Keratinocyte (primary cell): ENCODE measurements around the gene PTDSS2. TPM values are rescaled to one million over a fixed set of nuclear protein-coding genes. Genes with fewer than 3 reads are reported as not detected.

Experiments
- DNase-seq: peaks from one replicate; pipeline ENCODE4 v3.0.0-alpha.2; 2011; ENCODE audit warnings: low read depth, missing footprints, low spot score
- FAIRE-seq: peaks from 2 replicates; lab custom pipeline; 2011; peaks lifted over from hg19 to GRCh38; lab: Jason Lieb, UNC
- H2AFZ ChIP-seq: 2 replicates; pipeline ENCODE4 v1.6.0; 2012; ENCODE audit warnings: low read length, control low read depth, inconsistent platforms; ENCODE audit not compliant: control insufficient read depth
- H3K27ac ChIP-seq: 2 replicates; pipeline ENCODE4 v1.5.1; 2011; ENCODE audit warnings: low read length; ENCODE audit not compliant: control insufficient read depth, insufficient read depth
- H3K27me3 ChIP-seq: 3 replicates; pipeline ENCODE4 v1.6.0; 2011; ENCODE audit warnings: low read length; ENCODE audit not compliant: control insufficient read depth, insufficient read depth; ENCODE audit errors: extremely low read depth
- H3K36me3 ChIP-seq, 2 experiments: 2 replicates in 1 of 2; 3 replicates in 1 of 2; pipeline ENCODE4 v1.5.1; 2011; ENCODE audit warnings: low read length in 2 of 2, mild to moderate bottlenecking in 1 of 2; ENCODE audit not compliant: control insufficient read depth in 2 of 2, insufficient read depth in 2 of 2; ENCODE audit errors: extremely low read depth in 1 of 2
- H3K4me1 ChIP-seq: 3 replicates; pipeline ENCODE4 v1.5.1; 2011; ENCODE audit warnings: low read length; ENCODE audit not compliant: control insufficient read depth, insufficient read depth; ENCODE audit errors: extremely low read depth
- H3K4me2 ChIP-seq: 3 replicates; pipeline ENCODE4 v1.6.0; 2011; ENCODE audit warnings: low read depth, low read length; ENCODE audit not compliant: control insufficient read depth, insufficient read depth; ENCODE audit errors: extremely low read depth
- H3K4me3 ChIP-seq, 3 experiments: fragments of 200-600 bp in 1 of 3; sonication (generic) in 1 of 3; 2 replicates in 2 of 3; 3 replicates in 1 of 3; pipeline ENCODE4 v1.5.1; 2011 to 2016; ENCODE audit warnings: low read length in 3 of 3, mild to moderate bottlenecking in 3 of 3, control low read depth in 2 of 3, inconsistent platforms in 1 of 3, low read depth in 1 of 3, mixed read lengths in 1 of 3, mixed run types in 1 of 3, moderate library complexity in 1 of 3; ENCODE audit not compliant: control insufficient read depth in 2 of 3, insufficient read depth in 2 of 3; ENCODE audit errors: extremely low read depth in 1 of 3
- H3K79me2 ChIP-seq: 2 replicates; pipeline ENCODE4 v1.6.0; 2012; ENCODE audit warnings: low read length; ENCODE audit not compliant: control insufficient read depth, insufficient read depth
- H3K9ac ChIP-seq: 3 replicates; pipeline ENCODE4 v1.6.0; 2011; ENCODE audit warnings: low read length; ENCODE audit not compliant: control insufficient read depth, insufficient read depth; ENCODE audit errors: extremely low read depth
- H3K9me1 ChIP-seq: 3 replicates; pipeline ENCODE4 v1.6.0; 2011; ENCODE audit warnings: low read length; ENCODE audit not compliant: control insufficient read depth, insufficient read depth; ENCODE audit errors: extremely low read depth
- H3K9me3 ChIP-seq: 2 replicates; pipeline ENCODE4 v1.5.1; 2012; ENCODE audit warnings: low read depth, low read length; ENCODE audit not compliant: control insufficient read depth
- H4K20me1 ChIP-seq: 3 replicates; pipeline ENCODE4 v1.6.0; 2011; ENCODE audit warnings: low read length; ENCODE audit not compliant: control insufficient read depth, insufficient read depth; ENCODE audit errors: extremely low read depth
- CTCF ChIP-seq, 3 experiments: IDR thresholded peaks in 1 of 3; conservative IDR thresholded peaks in 1 of 3; optimal IDR thresholded peaks in 1 of 3; 2 replicates in 2 of 3; 3 replicates in 1 of 3; pipeline versions ENCODE3 to v1.5.1; 2011; ENCODE audit warnings: low read length in 3 of 3, mild to moderate bottlenecking in 3 of 3, moderate library complexity in 2 of 3, control low read depth in 1 of 3, inconsistent platforms in 1 of 3; ENCODE audit not compliant: insufficient read depth in 2 of 3; ENCODE audit errors: extremely low read depth in 1 of 3
- EZH2 ChIP-seq: IDR thresholded peaks from one replicate; pipeline ENCODE4 v1.6.1; 2012; ENCODE audit warnings: inconsistent platforms, mild to moderate bottlenecking, low read length, moderate library complexity
- dilution Hi-C: fragments of 300-500 bp; cut with MboI; formaldehyde crosslinking; loops from one replicate; pipeline ENCODE4 v1.7.0; 2020; ENCODE audit warnings: low sequenced_read_pairs; ENCODE audit not compliant: extremely low pct_ligation_motif_present
- polyA plus RNA-seq, 5 experiments: library from polyadenylated mRNA; depleted of rRNA in 3 of 5; stranded (reverse) in 3 of 5; stranded (forward) in 1 of 5; unstranded in 1 of 5; fragments of >200 nt; gene quantifications; 1 replicate in 1 of 5; 2 replicates in 3 of 5; 3 replicates in 1 of 5; pipeline versions ENCODE4 v1.2.1 to v1.2.3, GENCODE V29; 2011 to 2012; ENCODE audit warnings: missing spikeins in 2 of 5, low read depth in 1 of 5, low replicate concordance in 1 of 5

PTDSS2 gene
- polyA plus RNA-seq, 1 donor (not counting 4 experiments of a cell fraction or from before 2014, with no cell fraction given), result 21.6 TPM

DNA sequence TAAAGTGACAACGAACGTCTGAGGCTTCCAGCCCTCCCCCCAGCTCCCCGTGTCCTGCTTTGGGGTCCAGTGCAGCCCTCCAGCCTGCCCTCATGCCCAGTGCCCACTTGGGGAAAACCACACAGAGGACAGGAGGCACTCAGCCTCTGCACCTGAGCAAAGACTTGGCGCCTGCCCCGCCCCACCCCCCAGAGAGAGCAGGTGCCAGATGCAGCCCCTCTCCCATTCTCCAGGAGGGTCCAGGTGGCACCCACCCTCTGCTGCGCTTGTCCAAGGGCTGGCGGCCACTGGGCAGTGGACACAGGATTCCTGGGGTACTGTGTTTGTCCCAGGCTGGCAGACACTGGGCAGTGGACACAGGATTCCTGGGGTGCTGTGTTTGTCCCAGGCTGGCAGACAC lies 41.3 kb downstream of the PTDSS2 start:
- Histone ChIP-seq H2AFZ (no peak overlapping the region), H3K9me1 (no peaks in the 10 kb centered on the region), H3K4me1 (no peaks in the 10 kb centered on the region), H3K4me3 (no peak overlapping the region), H3K27me3 (no peaks in the 10 kb centered on the region), H4K20me1 (no peaks in the 10 kb centered on the region), H3K9me3 (no peaks in the 10 kb centered on the region), H3K36me3 (peaks cover 19 to 21% of the 10 kb centered on the region in 2 experiments), H3K27ac (no peak overlapping the region), H3K9ac (no peak overlapping the region), H3K4me2 (no peak overlapping the region), H3K79me2 (no peaks in the 10 kb centered on the region)
- FAIRE-seq (no peak), DNase-seq (no peak)
- dilution Hi-C loops, result no loop called here
- TF ChIP-seq EZH2 (no peak), CTCF (optimal IDR thresholded peaks at IDR 0.05 in 1 of 3, IDR thresholded peaks at IDR 0.05 in 1 of 3, conservative IDR thresholded peaks at IDR 0.05 in 1 of 3; ENCODE audit: extremely low read depth in 1 of 3, insufficient read depth in 2 of 3, low read length in 3 of 3) (no peak)

DNA sequence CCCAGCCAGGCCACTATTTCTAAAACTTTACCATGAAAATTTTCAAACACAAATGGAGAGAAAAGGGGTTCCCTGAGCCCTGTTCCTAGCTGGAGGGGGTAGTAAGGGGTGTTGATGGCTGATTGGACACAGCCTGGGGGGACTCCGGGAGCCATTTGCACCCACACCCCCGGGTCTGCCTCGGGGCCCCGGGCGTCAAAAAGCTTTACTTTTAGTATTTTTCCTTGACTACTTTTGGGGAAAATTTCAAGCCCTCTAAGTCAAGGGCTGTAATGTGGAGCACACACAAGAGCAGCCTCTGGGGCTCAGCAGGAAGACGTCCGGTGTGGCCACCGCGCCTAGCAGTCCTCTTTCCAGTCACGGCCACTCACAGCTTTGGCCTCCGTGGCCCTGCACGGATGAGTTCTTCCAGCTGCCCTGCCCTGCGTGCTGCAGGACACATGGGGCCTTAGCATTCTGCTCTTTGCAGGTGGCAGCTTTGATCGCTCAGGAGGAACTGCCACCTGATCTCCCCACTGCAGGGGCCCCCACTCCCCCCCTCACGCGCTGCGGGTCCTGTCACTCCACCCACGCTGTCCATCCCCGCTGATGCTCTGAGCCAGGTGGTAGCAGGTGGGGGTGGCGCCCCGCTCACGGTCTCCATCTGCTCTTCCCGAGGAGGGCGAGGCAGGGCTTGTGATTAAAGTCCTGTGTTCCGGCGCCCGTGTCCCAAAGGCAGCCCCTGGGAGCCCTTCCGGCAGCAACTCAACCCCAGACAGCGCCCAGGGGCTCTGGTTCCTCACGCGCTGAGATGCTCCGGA lies 42.5 kb downstream of the PTDSS2 start:
- no peaks in the 10 kb centered on the region for H3K79me2 ChIP-seq
- no peaks in the 10 kb centered on the region for H3K27me3 ChIP-seq
- H3K36me3 ChIP-seq, result peaks cover 25 to 31% of the 10 kb centered on the region in 2 experiments
- DNase-seq (no peak), FAIRE-seq (no peak)
- H3K9ac ChIP-seq, result no peak overlapping the region
- TF ChIP-seq EZH2 (no peak), CTCF (optimal IDR thresholded peaks at IDR 0.05 in 1 of 3, IDR thresholded peaks at IDR 0.05 in 1 of 3, conservative IDR thresholded peaks at IDR 0.05 in 1 of 3; ENCODE audit: extremely low read depth in 1 of 3, insufficient read depth in 2 of 3, low read length in 3 of 3) (no peak)
- H3K9me3 ChIP-seq, result no peaks in the 10 kb centered on the region
- no peaks in the 10 kb centered on the region for H4K20me1 ChIP-seq
- no peak overlapping the region for H3K4me2 ChIP-seq
- no peak overlapping the region for H2AFZ ChIP-seq
- no peaks in the 10 kb centered on the region for H3K9me1 ChIP-seq
- H3K4me1 ChIP-seq, result no peaks in the 10 kb centered on the region
- no peak overlapping the region for H3K4me3 ChIP-seq
- H3K27ac ChIP-seq, result no peak overlapping the region
- dilution Hi-C loops, result no loop called here
